NCI-H510A (cell line): ENCODE measurements around the gene CLP1.
"Not testable (repeated sequence)": the region's sequence is repeated elsewhere in the genome, so short reads cannot be mapped to it uniquely, and the experiment has no call there.

Experiments used
- DNase-seq: peaks from one replicate; lab custom pipeline; 2025; lab: John Stamatoyannopoulos, UW

The CLP1 gene

DNA sequence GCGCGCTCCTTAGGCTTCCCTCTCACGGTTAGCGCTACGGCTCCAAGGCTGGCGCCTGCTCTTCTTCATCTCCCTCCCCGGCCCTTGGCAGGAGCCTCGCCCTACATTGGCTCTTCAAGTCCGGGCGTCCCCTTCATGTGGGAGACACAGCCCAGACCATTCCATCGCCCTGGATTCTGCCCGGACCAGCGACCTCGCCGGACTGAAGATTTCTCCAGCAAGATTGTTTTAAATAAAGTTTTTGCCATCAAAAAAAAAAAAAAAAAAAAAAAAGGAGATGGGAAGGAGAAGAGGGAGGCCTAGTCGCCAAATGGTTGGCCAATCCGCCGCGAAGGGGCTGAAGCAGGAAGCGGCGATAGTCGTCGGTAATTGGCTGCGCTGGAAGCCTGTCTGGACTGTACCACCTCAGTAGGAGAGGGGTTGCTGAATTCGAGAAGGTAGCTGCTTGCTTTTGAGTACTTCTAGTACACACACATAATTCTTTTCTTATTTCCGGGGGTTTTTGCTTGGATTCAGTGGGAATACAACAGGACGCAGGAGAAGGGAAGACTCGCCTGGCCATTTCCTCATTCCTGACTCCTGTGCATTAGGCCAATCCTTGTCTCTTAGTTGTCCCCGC, 9.7 kb downstream of the CLP1 start:
- peak; percentile 94 for DNase-seq

DNA sequence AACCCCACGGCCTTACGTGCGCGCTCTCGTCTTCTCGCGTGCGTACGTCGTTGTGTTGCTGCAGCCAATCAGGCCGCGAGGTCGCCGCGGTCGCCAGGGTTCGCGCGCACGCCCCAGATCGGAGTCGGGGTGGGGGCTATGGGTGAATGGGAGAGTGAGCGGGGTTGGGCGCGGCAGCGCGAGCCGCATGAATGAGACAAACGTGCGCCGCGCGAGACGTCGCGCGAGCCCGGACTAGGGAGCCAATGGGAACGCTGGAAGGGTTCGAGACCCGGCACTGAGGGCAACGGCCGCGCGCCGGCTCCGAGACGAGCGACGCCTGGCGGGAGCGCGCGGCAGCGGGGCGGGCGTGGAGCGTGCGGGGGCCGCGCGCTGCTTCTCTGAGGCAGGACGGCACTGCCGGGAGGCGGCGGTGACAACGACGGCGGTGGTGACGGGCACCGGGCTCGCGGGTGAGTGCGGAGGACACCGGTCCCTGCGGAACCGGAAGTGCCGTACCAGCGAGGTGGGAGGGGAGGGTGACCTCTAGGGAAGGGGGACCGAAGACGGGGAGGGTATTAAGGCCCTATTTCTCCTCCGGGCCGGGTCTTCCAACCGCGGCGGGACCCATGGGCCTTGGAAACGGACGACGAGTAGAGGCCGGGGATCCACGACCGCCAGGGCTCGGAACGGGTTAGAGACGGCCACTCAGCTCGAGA, 10.3 kb downstream of the CLP1 start, which contains the start of gene ZDHHC5:
Gene ZDHHC5 (plus strand): TSS at position 379 of the 698 bp plus-strand sequence. CDS start 4,977 bp downstream, outside the sequence.
- DNase-seq = peak; percentile 96

DNA sequence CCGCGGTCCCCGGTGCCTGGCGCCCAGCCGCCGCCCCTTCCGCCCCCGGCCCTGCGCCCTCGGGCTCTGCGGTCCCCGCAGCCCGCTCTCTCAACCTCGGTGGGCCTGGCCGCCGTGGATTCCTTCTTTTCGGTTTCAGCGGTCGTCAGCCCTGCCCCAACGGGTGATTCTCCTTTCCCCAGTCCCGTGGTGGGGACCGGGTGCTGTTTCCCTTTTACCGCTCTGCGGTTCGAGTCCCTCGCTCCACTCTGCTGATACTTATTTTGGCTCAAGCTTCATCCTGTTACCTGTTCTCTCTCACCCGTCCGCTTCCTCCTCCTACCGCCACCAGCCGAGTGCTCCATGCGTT, 10.8 kb downstream of the CLP1 start:
- DNase-seq = no peak

DNA sequence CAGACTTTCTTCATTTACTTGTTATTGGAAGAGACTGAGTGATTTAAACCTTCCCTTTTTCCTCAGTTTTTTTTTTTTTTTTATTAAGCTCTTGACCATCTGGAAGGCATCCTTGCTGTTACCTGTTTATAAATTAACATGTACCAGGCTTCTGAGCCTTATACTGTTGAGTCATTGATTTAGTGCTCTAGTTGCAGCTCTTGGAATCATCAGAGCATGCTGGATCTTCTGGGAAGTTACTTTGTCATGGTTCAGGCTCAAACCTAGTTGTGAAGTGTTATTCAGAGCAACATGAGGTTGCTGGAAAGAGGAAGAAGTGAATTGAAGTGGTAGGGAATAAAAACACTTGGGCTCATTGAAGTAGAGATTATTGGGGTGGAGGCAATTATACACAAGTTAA, 16.7 kb downstream of the CLP1 start:
- DNase-seq = no peak

DNA sequence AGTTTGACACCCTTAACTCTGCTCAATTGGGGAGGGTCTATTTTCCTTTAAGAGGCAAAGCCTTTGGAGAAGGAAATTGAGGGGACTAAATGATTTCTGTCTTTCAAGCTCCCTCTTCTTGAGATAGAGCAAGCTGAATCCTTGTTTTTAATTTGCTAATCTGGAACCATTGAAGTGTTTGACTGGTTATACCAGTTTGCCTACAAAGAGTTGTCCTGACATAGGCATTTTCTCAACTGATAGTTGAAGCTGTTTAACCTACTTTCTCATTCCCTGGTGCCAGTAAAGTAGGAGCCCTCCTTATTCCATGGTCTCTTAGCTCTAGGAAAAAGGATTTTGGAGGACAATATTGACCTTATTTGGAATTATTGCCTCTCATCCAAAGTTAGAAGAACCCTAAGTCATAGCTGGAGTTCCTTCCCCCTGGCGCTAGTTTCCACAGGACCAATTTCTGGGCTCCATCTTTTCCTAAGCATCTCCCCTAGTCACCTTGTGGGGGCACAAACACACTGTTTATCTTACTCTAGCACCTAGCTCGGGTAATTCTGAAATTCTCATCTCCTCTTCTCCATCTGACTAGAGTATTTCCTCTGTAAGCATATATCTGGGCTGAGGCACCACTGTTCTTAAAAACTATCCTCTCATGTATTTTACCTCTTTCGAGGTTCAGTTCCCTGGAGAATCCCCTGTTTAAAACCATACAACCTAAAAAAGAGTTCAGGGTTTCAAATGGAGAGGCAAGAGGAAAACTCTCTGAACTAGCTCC, 17.8 kb downstream of the CLP1 start:
- DNase-seq = no peak

DNA sequence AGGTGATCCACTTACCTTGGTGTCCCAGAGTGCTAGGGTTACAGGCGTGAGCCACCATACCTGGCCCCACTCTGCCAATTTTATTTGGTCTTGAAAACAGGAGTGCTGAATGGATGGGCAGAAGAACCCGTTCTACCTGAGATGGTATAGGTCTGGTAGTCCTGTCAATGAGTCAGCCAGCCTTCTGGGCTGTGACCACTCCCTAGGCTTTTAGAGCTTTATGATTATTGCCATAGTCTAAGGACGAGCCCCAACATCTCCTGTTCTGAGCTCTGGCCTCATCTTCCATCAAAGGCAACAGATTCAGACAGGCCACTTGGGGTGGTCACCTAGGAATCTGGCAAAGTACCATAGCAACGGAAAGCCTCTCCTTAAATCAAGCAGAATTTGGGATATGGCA, 21.8 kb downstream of the CLP1 start:
- no peak for DNase-seq

DNA sequence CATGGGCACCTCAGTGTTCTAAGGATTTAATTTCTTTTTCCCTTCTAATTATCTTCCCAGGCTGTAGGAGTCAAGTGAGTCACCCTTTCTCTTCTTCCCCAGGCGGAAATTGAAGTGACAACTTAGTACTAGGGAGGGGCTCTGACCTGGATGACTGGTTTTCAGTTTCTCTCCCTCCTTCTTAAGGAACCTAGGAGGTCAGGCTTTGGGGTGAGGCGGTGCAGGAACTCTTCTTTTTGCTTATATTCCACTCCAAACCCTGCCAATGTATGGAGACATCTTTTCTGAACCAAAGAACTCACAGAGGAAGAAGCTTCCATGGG, 23.0 kb downstream of the CLP1 start:
- DNase-seq = no peak

DNA sequence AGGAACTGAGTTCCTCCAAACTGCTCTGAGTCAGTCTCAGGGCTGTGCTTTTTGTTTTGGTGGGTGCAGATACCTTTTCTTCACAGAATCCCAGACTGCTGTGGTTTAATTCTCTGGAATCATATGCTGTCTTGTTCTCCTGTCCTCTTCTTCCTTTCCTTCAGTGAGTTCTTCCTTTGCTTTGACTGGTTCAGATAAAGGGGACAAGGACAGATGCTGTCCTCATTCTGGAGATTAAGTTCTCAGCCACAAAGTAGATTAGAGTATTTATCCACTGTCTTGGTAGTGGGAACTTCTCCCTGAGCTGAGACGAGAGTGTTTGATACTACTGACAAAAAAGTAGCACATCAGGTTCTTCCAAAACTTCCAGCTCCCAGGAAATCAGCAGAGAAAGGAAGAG, 23.6 kb downstream of the CLP1 start:
- no peak for DNase-seq

DNA sequence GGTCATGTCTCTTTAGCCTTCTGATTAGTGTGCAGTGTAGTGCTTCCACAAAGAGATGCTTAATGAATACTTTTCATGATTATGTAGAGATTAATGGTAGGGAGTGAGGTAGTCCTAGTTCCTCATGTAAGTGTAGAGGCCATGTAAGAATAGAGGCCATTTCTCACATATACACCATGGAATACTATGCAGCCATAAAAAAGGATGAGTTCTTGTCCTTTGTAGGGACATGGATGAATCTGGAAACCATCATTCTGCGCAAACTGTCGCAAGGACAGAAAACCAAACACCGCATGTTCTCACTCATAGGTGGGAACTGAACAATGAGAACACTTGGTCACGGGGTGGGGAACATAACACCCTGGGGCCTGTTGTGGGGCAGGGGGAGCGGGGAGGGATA, 32.9 kb downstream of the CLP1 start:
- not testable (repeated sequence) for DNase-seq

DNA sequence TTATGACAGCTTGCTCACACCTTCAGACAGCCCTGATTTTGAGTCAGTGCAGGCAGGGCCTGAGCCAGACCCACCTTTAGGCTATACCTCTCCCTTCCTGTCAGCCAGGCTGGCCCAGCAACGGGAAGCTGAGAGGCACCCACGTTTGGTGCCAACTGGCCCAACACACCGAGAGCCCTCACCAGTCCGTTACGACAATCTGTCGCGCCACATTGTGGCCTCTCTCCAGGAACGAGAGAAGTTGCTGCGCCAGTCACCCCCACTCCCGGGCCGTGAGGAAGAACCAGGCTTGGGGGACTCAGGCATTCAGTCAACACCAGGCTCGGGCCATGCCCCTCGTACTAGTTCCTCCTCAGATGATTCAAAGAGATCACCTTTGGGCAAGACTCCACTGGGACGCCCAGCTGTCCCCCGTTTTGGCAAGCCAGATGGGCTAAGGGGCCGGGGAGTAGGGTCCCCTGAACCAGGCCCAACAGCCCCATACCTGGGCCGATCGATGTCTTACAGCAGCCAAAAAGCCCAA, 41.3 kb downstream of the CLP1 start:
- no peak for DNase-seq

DNA sequence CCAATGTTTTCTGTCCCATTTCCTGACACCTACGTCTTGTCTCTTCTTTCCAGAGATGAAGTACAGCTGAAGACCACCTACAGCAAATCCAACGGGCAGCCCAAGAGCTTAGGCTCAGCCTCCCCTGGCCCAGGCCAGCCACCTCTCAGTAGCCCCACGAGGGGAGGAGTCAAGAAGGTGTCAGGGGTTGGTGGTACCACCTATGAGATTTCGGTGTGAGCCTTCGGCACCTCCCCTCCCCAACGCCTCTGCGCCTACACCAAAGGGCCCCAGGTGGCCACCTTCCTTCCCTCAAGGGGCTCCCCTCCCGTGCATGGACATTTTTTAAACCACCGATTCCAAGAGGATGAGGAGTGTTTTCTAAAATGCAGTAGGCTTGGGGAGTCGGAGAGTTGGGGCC, 42.3 kb downstream of the CLP1 start:
- no peak for DNase-seq

DNA sequence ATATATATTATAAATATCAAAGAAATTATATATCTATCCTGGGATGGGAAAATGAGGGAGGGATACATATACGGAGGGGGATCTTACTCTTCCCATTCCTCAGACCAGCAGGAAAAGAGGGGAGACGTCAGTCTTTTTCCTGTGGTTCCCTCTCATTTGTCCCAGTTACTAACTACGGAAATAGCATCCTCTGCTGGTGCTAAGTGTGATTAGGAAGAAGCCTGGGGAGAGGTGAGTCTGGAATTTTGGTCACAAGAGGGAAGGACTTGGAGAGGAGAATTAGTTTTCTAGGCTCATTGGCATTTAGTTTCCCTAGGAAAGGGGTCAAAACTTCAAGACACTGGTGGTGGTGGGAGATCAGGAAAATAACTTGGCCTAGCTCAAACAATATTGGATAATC, 42.9 kb downstream of the CLP1 start:
- no peak for DNase-seq

DNA sequence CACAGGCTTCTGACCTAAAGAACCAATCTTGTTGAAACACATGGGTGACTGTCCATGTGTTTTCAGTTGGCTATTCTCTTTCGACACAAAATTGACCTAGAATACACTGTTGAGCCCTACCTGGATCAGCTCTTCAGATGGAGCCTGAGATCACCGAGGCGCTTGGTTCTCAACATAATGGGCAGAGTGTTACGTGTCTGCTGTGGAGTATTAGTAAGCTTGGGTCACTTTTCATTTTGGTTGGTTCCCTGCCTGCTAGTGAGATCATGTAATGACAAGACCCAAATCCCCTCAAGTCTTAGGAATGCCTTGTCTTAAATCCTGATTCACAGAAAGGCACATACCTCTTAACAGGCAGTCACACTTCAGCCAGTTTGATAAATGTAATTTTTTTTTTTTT, 45.8 kb downstream of the CLP1 start:
- no peak for DNase-seq

DNA sequence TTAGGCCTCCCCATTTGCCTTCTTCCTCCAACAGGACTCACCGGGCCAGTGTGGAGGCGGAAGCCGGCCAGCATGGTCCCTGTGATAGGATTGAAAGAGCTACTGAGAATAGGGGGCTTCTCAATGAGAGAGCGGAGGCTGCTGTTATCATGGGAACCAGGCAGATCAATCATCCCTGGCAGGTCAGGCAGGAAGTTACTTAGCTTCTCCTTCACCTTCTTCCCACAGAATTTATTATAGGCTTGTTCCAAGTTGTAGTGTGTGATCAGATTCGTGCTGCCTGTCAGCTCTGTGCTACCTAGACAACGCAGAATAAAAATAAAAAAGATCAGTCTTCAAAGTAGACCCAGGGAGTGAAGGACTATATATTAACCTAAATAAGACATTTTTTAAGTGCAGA, 47.4 kb downstream of the CLP1 start:
- no peak for DNase-seq

DNA sequence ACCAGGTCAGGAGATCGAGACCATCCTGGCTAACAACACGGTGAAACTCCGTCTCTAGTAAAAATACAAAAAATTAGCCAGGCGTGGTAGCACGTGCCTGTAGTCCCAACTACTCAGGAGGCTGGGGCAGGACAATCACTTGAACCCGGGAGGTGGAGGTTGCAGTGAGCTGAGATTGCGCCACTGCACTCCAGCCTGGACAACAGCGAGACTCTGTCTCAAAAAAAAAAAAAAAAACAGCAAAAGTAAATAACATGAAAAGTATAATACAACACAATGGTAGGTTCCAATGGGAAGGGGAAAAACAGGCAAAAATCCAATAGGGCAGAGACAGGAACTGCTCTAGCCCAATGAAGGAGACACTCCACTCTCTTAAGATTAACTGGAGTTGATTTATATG, 47.9 kb downstream of the CLP1 start:
- not testable (repeated sequence) for DNase-seq

DNA sequence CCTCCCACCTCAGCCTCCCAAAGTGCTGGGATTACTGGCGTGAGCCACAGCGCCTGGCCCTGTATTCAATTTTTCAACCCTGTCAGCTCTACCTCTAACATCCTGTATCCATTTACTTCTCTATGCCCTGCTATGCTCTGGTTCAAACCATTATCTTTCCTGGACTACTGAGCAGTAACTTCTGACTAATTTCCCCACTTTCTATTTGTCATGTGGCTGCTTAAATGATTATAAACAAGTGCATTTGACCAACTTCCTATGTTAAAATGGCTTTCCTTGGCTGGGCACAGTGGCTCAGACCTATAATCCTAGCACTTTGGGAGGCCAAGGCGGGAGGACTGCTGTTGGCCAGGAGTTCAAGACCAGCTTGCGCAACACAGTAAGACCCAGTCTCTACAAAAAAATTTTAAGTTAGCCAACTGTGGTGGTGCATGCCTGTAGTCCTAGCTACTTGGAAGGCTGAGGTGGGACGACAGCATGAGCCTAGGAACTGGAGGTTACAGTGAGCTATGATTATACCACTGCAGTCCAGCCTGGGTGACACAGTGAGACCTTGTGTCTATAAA, 52.3 kb downstream of the CLP1 start:
- no peak for DNase-seq
